DMS53 (cell line): ENCODE results near the gene MS4A15.

Source experiments
- DNase-seq: peaks from one replicate; lab custom pipeline; 2025; lab: John Stamatoyannopoulos, UW

Gene MS4A15

GRCh38 chr11:60777572-60777971 is 20.9 kb downstream of the MS4A15 start:
- no peak for DNase-seq

- DNase-seq = no peak
Observed at GRCh38 chr11:60780065-60780464, 23.4 kb downstream of the MS4A15 start.

- DNase-seq = no peak
Observed at GRCh38 chr11:60780774-60781173, 24.1 kb downstream of the MS4A15 start.

GRCh38 chr11:60781286-60781980 is 24.8 kb downstream of the MS4A15 start:
- DNase-seq = no peak

GRCh38 chr11:60781981-60782316 is 25.3 kb downstream of the MS4A15 start:
- DNase-seq = no peak

- no peak for DNase-seq
Observed at GRCh38 chr11:60782393-60783140, 25.9 kb downstream of the MS4A15 start.

GRCh38 chr11:60783141-60783484 is 26.4 kb downstream of the MS4A15 start:
- no peak for DNase-seq

GRCh38 chr11:60783911-60784310 is 27.2 kb downstream of the MS4A15 start:
- no peak for DNase-seq

GRCh38 chr11:60785136-60785535 is 28.5 kb downstream of the MS4A15 start, which contains the start of gene MS4A10:
Gene MS4A10 (plus strand): TSS chr11:60785333. CDS start chr11:60790336, 5,003 bp downstream.
- no peak for DNase-seq

- no peak for DNase-seq
Observed at GRCh38 chr11:60785806-60786361, 29.2 kb downstream of the MS4A15 start.

DNA sequence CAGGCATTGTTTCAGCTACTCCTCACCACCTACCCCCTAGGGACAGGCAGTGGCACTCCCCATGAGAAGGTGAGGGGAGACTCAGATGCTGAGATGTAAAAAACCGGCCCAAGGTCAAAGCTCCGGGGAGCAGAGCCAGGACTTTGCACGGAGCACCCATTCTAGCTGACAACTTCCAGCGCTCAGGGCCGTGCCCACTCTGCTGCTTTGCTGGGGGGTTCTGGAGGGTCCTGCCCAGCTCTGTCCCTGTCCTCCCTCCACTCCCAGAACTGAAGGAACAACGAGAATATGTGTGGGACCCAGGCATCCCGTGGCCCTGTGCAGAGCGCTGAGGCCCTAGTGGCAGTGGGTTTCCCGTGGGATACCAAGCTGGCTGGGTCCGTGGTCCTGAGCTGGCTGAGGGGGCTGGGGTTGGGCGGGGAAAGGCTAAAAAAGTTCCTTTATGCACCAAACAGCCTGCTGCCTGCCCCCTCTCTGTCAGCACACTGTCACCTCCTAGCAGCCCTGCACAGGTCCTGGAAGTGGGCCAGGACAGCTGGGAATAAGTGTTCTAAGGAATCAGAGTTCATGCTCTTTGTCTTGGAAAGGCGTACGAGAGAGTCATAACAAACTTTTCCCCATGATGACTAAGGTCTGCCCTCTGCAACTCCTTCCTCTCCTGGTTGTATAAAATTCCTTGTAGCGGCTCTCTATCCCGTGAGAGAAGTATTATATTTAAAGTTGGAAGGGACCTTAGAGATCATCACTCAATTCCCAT is 30.3 kb downstream of the MS4A15 start:
- no peak for DNase-seq

GRCh38 chr11:60788401-60789125 is 31.9 kb downstream of the MS4A15 start:
- DNase-seq = no peak

GRCh38 chr11:60790726-60791125 is 34.1 kb downstream of the MS4A15 start:
- no peak for DNase-seq

DNA sequence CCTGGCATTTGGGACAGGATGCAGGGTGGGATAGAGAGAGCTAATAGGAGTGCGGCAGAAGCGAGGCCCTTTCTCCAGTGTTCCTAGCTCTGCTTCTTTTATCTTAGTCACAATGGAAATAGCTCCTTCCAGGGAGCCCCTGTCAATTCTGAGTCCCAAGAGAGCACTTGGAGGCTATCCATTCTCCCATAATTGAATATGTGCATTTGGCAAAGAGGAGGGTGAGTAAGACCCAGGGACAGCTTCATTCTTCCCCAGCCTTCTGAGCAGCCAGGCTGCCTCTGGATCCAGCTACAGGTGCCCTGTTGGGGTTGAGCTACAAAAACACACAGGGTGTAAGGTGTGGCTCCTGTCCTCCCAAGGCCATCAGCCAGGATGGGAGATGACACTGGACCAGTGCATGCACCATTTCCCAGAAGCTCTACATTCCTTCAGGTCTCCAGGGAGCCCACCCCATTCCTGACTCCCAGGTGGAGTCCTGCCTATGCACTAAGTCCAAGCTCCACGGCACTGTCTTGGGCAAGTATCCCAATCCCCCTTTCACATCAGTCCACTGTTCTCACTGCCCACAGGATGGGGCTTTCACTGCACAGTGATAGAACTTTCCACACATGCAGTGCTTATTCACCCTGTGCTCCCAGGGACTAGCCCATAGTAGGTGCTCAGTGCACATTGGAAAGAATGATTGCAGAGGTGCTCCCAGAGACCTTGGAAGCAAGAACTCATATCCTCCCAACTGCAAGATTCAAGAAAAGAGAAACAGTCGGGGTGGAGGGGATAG is 34.7 kb downstream of the MS4A15 start:
- DNase-seq = no peak

GRCh38 chr11:60792521-60792920 is 35.9 kb downstream of the MS4A15 start:
- no peak for DNase-seq

GRCh38 chr11:60795291-60795690 is 38.6 kb downstream of the MS4A15 start:
- DNase-seq = no peak

DNA sequence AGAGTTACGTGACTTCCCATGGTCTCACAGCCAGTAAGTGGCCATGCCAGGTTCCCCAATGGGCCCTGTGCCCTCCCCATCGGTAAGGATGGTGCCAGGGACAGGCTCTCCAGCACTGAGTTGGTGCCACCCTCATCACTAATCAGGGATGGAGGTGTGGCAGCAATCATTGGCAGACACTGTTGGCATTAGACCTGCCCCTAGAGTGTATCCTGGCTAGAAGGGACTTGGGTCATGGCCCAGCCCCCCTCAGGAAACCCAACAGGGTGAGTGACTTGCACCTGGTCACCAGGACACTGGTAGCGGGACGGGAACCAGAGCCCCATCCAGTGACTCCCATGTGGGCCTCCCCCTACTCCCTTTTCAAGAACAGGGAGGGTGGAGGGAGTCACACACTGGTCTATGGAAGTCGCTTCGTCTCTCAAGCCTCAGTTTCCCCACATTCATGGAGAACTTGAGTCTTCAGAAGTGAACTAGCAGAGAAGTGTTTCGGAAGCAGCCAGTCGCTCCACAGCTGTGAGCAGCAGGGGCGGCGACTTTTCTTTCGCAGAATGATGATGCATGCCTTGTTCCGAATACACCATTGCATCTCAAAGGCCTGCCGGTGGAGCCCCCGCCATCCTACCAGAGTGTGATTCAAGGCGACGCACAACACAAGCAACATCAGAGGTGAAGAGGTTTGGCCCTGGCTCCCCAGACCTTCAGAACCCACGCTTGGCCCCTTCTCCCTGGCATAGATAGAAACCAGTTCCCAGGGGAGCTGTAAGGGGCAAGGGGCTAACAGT is 41.4 kb downstream of the MS4A15 start:
- no peak for DNase-seq

DNA sequence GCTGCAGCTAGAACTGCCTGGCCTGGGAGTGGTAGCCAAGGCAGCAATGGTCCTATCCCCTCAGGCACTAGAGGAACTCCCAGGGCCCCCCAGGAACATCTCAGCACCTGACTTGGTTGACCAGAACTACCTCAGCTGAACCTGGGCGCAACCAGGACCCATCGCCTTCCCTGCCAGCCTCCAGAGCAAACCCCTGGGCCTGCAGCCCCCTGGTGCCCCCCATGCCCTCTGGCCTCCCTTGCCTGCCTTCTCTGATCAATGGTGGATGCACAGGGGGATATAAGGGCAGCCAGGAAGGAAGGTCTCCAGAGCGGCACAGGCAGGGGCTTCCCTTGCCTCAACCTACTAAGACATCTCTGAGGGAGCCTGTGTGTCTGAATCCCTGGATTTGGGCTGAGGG is 42.0 kb downstream of the MS4A15 start:
- no peak for DNase-seq

- peak; percentile 14 for DNase-seq
Observed at GRCh38 chr11:60801194-60801593, 44.5 kb downstream of the MS4A15 start.

GRCh38 chr11:60803273-60803936 is 46.7 kb downstream of the MS4A15 start:
- no peak for DNase-seq
